ENCODE measurements around the gene CRIP1.

DNA sequence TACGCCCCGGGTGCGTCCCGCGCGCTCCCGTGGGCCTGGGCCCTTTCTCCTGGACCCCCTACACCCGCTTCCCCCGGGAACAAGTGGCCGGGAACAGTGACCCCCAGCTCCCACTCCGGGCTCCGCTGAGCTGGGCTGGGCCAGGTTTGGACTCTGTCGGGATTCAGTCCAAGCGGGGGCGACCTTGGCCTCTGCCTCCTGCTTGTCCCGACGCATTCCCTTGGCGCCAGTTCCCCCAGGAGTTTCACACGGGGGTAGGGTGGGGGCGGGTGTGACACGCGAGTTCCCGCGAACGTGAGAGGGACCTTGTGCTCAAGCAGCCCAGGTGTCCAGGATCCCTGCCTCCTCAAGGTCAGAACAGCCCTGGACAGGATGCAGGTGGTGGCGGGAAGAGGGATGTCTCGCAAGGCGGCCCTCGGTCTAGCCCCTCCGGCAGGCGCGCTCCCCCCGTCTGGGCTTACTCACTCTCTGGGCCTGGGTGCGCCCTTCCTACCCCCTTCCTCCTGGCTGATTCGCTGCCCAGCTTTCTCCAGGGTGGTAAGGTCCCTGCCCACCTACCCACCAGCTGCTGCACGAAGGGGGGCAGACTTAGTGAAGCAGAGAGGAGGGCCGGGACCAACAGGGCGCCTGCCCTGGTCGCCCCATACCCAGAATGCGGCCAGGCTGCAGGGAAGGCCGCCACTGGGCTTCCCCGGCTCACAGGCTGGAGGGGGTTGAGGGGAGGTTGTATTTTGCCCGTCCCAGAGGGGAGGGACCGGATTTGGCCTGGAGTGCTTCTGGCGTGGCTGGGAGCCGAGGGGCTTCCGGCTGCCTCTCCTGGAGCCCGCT lies 11.2 kb upstream of the CRIP1 start:
- TF ChIP-seq EZH2 (IDR thresholded peaks at IDR 0.05; ENCODE audit: borderline replicate concordance, low read length): no peak
- TF ChIP-seq, protein P1, sequence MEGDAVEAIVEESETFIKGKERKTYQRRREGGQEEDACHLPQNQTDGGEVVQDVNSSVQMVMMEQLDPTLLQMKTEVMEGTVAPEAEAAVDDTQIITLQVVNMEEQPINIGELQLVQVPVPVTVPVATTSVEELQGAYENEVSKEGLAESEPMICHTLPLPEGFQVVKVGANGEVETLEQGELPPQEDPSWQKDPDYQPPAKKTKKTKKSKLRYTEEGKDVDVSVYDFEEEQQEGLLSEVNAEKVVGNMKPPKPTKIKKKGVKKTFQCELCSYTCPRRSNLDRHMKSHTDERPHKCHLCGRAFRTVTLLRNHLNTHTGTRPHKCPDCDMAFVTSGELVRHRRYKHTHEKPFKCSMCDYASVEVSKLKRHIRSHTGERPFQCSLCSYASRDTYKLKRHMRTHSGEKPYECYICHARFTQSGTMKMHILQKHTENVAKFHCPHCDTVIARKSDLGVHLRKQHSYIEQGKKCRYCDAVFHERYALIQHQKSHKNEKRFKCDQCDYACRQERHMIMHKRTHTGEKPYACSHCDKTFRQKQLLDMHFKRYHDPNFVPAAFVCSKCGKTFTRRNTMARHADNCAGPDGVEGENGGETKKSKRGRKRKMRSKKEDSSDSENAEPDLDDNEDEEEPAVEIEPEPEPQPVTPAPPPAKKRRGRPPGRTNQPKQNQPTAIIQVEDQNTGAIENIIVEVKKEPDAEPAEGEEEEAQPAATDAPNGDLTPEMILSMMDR (IDR thresholded peaks at IDR 0.05; ENCODE audit: low read length): no peak
